Mucosa of stomach (tissue), 1 donor: ENCODE data around the gene CDC14A.

Experiments
- H3K27me3 ChIP-seq: one replicate; pipeline ENCODE4 v1.7.0; 2013; ENCODE audit warnings: mild to moderate bottlenecking, low read length; ENCODE audit not compliant: control insufficient read depth, insufficient read depth
- H3K36me3 ChIP-seq: one replicate; pipeline ENCODE4 v1.7.0; 2013; ENCODE audit warnings: low read length; ENCODE audit not compliant: control insufficient read depth, insufficient read depth
- H3K4me1 ChIP-seq: one replicate; pipeline ENCODE4 v1.7.0; 2013; ENCODE audit warnings: mild to moderate bottlenecking, low read length; ENCODE audit not compliant: control insufficient read depth, insufficient read depth
- H3K4me3 ChIP-seq: one replicate; pipeline ENCODE4 v1.7.0; 2013; ENCODE audit warnings: low read length
- H3K9ac ChIP-seq: one replicate; pipeline ENCODE4 v1.7.0; 2013; ENCODE audit warnings: mild to moderate bottlenecking, low read length, moderate library complexity
- H3K9me3 ChIP-seq: one replicate; pipeline ENCODE4 v1.7.0; 2013; ENCODE audit warnings: mild to moderate bottlenecking, low read length, moderate library complexity; ENCODE audit not compliant: control insufficient read depth
- donor health status: Pancreatic carcinoma.

The CDC14A gene

DNA sequence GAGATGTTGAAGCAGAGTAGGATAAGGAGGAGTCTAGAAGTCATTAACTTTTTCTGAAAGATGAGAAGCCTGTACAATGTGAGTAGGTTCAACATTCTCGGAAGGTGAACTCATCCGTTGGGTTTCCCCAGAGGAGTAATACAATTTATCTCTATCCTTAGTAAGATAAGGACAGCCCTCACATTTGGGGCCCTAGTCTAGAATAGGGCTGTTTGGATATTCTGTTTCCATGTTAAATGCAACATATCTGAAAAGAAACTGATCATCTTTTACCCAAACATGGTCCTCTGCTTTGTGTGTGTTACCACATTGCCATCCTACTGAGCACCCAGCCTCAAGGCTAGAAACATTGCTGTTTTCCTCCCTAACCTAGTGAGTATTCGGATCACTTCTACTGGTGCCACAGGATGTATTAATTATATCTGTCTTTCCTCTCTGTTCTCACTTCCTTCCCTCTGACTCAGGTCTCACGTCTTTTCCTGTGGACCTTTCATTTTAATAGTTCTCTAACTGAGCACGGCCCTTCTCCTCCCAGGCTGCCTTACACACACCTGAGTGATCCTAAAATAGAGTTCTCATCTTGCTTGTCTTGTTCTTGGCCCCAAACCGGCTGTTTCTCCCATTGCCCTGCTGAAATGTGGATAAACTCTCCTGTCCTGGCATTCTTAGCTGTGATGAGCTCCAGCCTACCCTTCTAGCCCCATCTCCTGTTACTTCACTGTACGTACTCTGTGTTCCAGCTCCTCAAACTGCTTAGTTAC lies 91.7 kb downstream of the CDC14A start:
- H3K9ac ChIP-seq = no peak overlapping the region
- no peaks in the 10 kb centered on the region for H3K36me3 ChIP-seq
- no peaks in the 10 kb centered on the region for H3K27me3 ChIP-seq
- no peaks in the 10 kb centered on the region for H3K9me3 ChIP-seq
- H3K4me3 ChIP-seq = no peak overlapping the region
- peaks cover 15% of the 10 kb centered on the region for H3K4me1 ChIP-seq

DNA sequence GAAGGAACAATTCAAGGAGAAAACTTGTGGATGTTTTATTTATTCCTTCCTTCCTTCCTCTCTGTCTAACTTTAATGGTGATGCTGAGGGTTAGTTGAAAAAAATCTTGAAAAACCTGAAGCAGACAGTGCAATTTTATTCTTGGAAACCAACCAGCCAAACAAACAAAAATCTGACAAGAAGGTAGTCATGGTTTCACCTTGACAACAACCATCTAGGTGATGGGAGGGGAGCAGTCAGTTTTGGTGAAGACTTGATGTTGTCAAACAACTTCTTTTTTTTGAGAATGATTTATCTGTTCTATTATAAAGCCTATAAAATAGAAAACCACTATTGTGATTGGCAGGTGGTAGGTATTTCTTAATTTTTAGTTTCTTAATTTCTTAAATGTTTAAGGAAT lies 93.3 kb downstream of the CDC14A start:
- H3K27me3 ChIP-seq = no peaks in the 10 kb centered on the region
- H3K9ac ChIP-seq = no peak overlapping the region

DNA sequence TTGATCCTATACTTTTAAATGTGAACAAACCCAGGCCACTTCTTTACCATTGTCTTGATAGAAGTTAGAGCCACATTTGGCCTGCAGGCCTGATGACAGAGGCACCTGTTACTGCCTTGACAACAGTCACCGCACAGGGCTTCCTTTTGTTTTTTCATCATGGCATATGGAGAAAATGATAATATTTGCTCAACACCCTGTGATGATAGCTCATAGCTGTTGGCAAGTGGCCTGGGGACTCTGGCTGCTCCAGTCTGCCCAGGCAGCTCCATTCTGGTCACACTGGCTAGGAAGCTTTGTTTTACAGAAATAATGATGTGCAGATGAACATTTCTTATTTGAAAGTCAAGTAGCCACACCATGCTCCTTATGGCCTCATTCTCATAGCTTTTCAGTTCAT lies 96.1 kb downstream of the CDC14A start:
- Histone ChIP-seq H3K4me1 (no peaks in the 10 kb centered on the region), H3K36me3 (no peaks in the 10 kb centered on the region), H3K4me3 (no peak overlapping the region), H3K9ac (no peak overlapping the region), H3K27me3 (no peaks in the 10 kb centered on the region), H3K9me3 (no peaks in the 10 kb centered on the region)

More for the DNA sequence above, 93.3 kb downstream of the CDC14A start:
- Histone ChIP-seq H3K4me1 (no peaks in the 10 kb centered on the region), H3K9me3 (no peaks in the 10 kb centered on the region), H3K36me3 (no peaks in the 10 kb centered on the region), H3K4me3 (no peak overlapping the region)

DNA sequence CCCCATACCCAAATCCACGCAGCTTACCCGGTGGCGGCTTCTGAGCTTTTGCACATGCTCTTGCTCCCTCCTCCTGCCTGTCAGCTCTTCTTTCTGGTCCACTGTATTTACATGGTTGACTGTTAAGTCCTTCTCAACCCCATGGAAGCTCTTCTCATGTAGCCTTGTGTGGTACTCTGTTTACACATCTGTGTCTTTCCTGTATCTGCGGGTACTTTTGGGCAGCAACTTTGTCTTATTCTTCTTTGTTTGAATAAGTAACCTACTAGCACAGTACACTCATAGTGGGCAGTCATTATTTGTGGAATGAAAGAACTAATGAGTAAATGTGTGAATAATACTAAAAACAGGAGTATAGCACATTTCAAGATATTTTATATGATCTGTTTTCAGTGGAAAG lies 97.2 kb downstream of the CDC14A start:
- H3K9ac ChIP-seq = no peak overlapping the region
- H3K9me3 ChIP-seq = no peaks in the 10 kb centered on the region
- no peak overlapping the region for H3K4me3 ChIP-seq
- H3K36me3 ChIP-seq = no peaks in the 10 kb centered on the region
- no peaks in the 10 kb centered on the region for H3K4me1 ChIP-seq
- no peaks in the 10 kb centered on the region for H3K27me3 ChIP-seq

DNA sequence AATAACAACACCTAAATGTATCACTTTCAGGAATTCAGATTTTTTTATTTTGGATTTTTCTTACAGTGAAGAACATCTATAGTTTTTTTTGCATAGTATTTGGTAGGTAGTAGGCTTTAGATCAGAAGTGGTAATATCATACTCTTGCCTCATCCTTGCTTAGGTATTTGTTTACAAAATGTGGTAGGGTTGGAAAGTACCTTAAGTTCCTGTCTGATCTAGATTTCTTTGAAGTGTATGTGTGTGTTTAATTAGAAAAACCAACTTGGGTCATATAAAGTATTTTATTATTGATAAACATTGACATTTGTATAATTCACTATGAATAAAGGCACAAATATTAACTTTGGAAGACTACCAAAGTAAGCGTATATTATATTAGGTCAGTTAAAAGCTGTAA lies 100.3 kb downstream of the CDC14A start:
- Histone ChIP-seq H3K27me3 (no peaks in the 10 kb centered on the region), H3K4me1 (no peaks in the 10 kb centered on the region), H3K36me3 (no peaks in the 10 kb centered on the region), H3K9me3 (no peaks in the 10 kb centered on the region), H3K9ac (no peak overlapping the region), H3K4me3 (no peak overlapping the region)

DNA sequence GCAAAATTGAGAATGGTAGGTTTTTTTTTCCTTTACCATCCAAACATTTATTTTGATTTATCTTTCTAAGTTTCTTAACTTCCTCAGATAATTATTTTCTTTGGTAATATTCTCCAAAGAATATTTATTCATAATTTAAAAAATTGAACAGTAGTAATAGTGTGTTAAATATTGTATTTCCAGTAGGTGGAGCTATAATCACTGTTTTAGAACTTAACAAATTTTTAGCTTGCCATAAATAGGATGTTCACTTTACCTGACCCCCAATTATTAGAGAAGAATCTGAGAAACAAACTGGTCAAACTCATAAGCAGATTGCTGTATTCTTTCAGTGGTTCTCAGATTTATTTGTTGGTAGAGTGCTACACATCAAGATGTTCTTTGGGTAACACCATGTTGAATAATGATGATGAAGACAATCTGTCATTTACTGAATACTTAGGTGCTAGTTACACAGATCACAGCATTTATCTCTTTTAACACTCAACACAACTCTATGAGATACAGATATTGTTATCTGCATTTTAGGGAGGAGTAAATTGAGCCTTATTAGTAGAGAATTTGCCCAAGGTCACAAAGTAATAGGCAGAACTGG lies 103.3 kb downstream of the CDC14A start:
- Histone ChIP-seq H3K4me1 (no peaks in the 10 kb centered on the region), H3K27me3 (no peaks in the 10 kb centered on the region), H3K9ac (no peak overlapping the region)

DNA sequence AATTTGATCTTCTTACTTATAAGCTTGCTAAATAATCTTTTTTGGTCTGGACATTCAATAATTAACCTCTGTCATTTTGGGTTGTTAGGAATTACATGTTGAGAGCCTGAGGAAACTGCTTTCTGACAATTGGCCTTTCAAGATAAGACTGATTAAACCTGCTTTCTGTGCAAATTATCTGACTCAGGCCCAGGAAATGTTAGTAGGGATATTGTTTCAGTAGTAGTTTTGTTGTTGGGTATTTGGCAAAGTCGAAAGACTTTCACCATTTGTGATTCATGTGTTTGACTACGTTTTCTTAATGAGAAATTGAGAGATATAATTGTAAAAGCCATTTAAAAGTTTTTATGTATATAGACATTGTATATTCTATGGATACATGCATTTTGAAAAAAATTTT lies 104.6 kb downstream of the CDC14A start:
- no peak overlapping the region for H3K4me3 ChIP-seq
- H3K9me3 ChIP-seq = no peaks in the 10 kb centered on the region
- no peaks in the 10 kb centered on the region for H3K4me1 ChIP-seq
- no peak overlapping the region for H3K9ac ChIP-seq
- H3K27me3 ChIP-seq = no peaks in the 10 kb centered on the region
- H3K36me3 ChIP-seq = no peaks in the 10 kb centered on the region

More for the DNA sequence above, 103.3 kb downstream of the CDC14A start:
- no peak overlapping the region for H3K4me3 ChIP-seq
- H3K36me3 ChIP-seq = no peaks in the 10 kb centered on the region
- H3K9me3 ChIP-seq = no peaks in the 10 kb centered on the region

DNA sequence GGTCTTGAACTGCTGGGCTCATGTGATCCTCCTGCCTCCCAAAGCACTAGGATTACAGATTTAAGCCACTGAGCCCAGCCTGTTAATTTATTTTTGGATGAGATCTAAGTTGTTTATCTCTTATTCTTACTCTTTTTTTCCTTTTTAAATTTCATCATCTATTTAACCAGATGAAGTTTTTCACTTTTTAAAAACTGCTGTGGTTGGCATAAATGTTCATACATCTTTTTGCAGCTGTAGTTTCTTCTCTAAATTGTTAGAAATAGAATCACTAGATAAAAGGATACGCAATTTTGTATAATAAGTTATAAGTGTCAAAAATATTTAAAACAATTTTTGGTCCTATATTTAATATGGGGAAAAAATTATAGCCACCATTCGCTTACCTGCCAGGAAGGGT lies 105.4 kb downstream of the CDC14A start:
- Histone ChIP-seq H3K36me3 (no peaks in the 10 kb centered on the region), H3K9me3 (no peaks in the 10 kb centered on the region), H3K4me1 (no peaks in the 10 kb centered on the region), H3K27me3 (no peaks in the 10 kb centered on the region), H3K9ac (no peak overlapping the region), H3K4me3 (no peak overlapping the region)

DNA sequence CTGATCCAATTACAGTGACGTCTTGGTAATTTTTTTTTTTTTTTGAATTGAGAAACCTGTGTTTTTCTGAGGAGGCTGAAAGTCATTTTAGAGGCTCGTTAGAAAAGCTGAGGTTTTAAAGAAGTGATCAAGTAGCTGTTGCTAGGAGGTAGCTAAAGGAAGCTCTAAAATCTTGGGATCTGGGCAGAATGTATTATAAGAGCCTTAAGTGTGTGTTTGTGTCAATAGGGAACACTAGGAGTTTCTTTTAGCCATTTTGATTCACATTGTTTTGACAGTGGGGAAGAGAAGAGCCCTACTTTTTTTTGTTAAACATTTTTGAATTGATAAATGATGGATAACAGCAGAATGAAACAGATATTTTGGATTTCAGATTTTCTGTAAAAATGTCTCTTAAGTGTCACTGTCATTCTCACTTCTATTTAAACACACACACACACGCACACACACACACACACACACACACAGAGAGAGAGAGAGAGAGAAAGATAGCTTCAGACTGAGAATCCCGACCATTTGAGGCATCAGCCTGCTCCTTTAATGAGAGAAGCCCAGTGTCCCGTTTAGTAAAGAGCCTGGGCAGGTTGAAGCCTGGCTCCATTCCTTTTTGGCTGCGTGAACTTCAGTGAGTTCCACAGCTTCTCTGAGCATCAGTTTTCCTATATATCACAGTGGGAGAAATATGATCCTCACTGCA lies 106.5 kb downstream of the CDC14A start:
- H3K9me3 ChIP-seq = no peaks in the 10 kb centered on the region
- H3K4me3 ChIP-seq = no peak overlapping the region
- no peaks in the 10 kb centered on the region for H3K36me3 ChIP-seq
- H3K4me1 ChIP-seq = no peaks in the 10 kb centered on the region
- no peaks in the 10 kb centered on the region for H3K27me3 ChIP-seq
- no peak overlapping the region for H3K9ac ChIP-seq

DNA sequence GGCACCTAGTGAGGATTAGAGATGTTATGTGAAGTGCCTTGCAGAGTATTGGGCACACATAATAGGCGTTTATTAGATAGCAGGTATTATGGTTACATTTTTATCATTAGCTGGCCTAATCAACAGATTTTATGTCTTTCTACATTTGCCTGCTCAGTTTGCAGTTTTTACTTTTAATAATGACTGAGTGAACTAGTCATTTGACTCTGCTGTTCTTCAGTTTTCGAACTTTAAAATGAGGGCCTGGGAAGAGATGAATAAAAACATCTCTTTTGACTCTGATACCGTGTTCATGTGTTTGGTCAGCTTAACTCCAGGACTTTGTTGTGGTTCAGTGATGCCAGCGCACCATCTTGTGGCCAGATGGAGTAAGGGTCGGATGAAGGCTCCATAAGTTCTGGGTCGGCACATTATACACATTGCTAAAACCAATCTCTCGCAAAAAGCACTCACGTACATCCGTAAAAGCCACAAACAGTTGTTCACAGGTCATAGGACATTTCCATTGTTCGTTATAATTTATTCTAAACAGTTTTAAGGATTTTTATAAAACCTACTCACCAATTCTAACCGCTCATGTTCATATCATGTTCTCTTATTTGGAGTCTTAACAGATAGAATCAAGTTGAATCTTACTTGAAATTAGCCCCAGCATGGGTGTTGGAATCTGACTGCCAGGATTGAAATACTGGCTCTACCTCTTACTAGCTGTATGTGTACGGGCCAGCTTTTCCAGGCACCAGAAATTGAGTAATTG lies 107.2 kb downstream of the CDC14A start:
- Histone ChIP-seq H3K4me1 (no peaks in the 10 kb centered on the region), H3K9me3 (no peaks in the 10 kb centered on the region), H3K9ac (no peak overlapping the region), H3K27me3 (no peaks in the 10 kb centered on the region), H3K4me3 (no peak overlapping the region), H3K36me3 (no peaks in the 10 kb centered on the region)

DNA sequence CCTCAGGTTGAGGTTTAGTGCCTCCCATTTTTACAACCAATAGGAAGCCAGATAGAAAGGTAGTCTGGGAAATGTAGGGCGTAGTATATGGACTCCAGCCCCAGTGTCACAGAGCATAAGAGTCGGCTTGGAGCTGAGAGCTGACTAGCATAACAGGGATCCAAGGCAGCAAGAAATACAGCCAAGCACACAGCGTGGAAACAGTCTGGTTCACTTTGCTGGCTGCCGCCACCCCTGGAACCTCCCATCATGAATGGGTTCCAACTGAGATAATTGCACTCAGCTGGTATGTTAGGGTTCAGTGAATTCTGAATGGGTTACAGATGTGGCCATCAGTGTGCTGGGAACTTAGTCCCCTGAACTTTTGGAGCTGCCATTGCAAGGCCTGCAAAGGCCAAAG lies 108.9 kb downstream of the CDC14A start:
- H3K9ac ChIP-seq = no peak overlapping the region
- H3K4me3 ChIP-seq = no peak overlapping the region
- no peaks in the 10 kb centered on the region for H3K4me1 ChIP-seq
- H3K36me3 ChIP-seq = no peaks in the 10 kb centered on the region
- H3K9me3 ChIP-seq = no peaks in the 10 kb centered on the region
- no peaks in the 10 kb centered on the region for H3K27me3 ChIP-seq
